GM12878 (cell line): ENCODE results near the gene TBCB. TPM values are rescaled to one million over a fixed set of nuclear protein-coding genes. Genes with fewer than 3 reads are reported as not detected.

Source experiments
- ATAC-seq: fragments of 200-7000 bp; cut with Tn5 transposase; 3 replicates; pipeline ENCODE4 v1.9.1; 2020; ENCODE audit warnings: mild to moderate bottlenecking, moderate library complexity
- BruUV-seq: library from RNA; stranded (reverse); fragments of 400-500 nt; replicated peaks from 2 replicates; lab custom pipeline; 2021; lab: Mats Ljungman, UMichigan
- CTCF ChIA-PET: fragments of 300-600 bp; sonication (Branson Sonifier 250); formaldehyde crosslinking; extraction: SDS; loops from one replicate; lab custom pipeline; 2021; ENCODE audit warnings: inconsistent platforms; lab: Yijun Ruan, JAX
- POLR2A ChIA-PET: fragments of 350-600 bp; formaldehyde crosslinking; extraction: SDS; loops from one replicate; lab custom pipeline; 2021; ENCODE audit warnings: inconsistent platforms; lab: Charles Lee
- RAD21 ChIA-PET: fragments of 300-600 bp; sonication (Branson Sonifier 250); formaldehyde crosslinking; loops from one replicate; lab custom pipeline; 2023; ENCODE audit warnings: antibody characterized with exemption; ENCODE audit not compliant: unreplicated experiment; lab: Charles Lee
- SMC1A ChIA-PET: fragments of 300-600 bp; sonication (Branson Sonifier 250); formaldehyde crosslinking; loops from one replicate; lab custom pipeline; 2023; ENCODE audit not compliant: unreplicated experiment, uncharacterized antibody; lab: Charles Lee
- DNase-seq: peaks from one replicate; pipeline ENCODE4 v3.0.0-alpha.2; 2011; ENCODE audit warnings: low read depth, low spot score
- FAIRE-seq: peaks from 3 replicates; lab custom pipeline; 2011; peaks lifted over from hg19 to GRCh38; lab: Jason Lieb, UNC
- H2AFZ ChIP-seq: 2 replicates; pipeline ENCODE4 v1.6.0; 2011; ENCODE audit warnings: low read depth, low read length, control low read depth; ENCODE audit not compliant: control insufficient read depth
- H3K27ac ChIP-seq: 2 replicates; pipeline ENCODE4 v1.5.1; 2011; ENCODE audit warnings: control low read depth; ENCODE audit not compliant: control insufficient read depth, insufficient read depth
- H3K27me3 ChIP-seq, 2 experiments: replicated peaks in 1 of 2; 2 replicates each; pipeline versions ENCODE4 v1.6.0 to v1.6.1; 2011; ENCODE audit warnings: low read length in 1 of 2; ENCODE audit not compliant: control insufficient read depth in 2 of 2, insufficient read depth in 2 of 2
- H3K36me3 ChIP-seq, 2 experiments: 2 replicates each; pipeline ENCODE4 v1.5.1; 2011; ENCODE audit warnings: low read length in 1 of 2; ENCODE audit not compliant: control insufficient read depth in 2 of 2, insufficient read depth in 2 of 2
- H3K4me1 ChIP-seq: 2 replicates; pipeline ENCODE4 v1.6.1; 2011; ENCODE audit warnings: mild to moderate bottlenecking, low read length, moderate library complexity, mixed read lengths; ENCODE audit not compliant: control insufficient read depth, insufficient read depth
- H3K4me2 ChIP-seq: 2 replicates; pipeline ENCODE4 v1.6.0; 2011; ENCODE audit warnings: control low read depth; ENCODE audit not compliant: control insufficient read depth, insufficient read depth
- H3K4me3 ChIP-seq: fragments of 200-600 bp; sonication (generic); 2 replicates; pipeline ENCODE4 v1.5.1; 2016
- H3K79me2 ChIP-seq: 2 replicates; pipeline ENCODE4 v1.6.0; 2011; ENCODE audit warnings: low read length; ENCODE audit not compliant: control insufficient read depth, insufficient read depth
- H3K9ac ChIP-seq: 2 replicates; pipeline ENCODE4 v1.8.0; 2011; ENCODE audit warnings: low read length, control low read depth, mixed read lengths; ENCODE audit not compliant: control insufficient read depth, insufficient read depth
- H3K9me3 ChIP-seq: replicated peaks from 3 replicates; pipeline ENCODE4 v1.5.1; 2011; ENCODE audit warnings: mild to moderate bottlenecking, low read length; ENCODE audit not compliant: control insufficient read depth, insufficient read depth
- H4K20me1 ChIP-seq: 2 replicates; pipeline ENCODE4 v1.6.0; 2011; ENCODE audit not compliant: control insufficient read depth, insufficient read depth
- BMI1 ChIP-seq: fragments of 450-650 bp; IDR thresholded peaks from 2 replicates; pipeline ENCODE4 v1.6.1; 2016; ENCODE audit warnings: mild to moderate bottlenecking, moderate library complexity, borderline replicate concordance
- CTCF ChIP-seq, 3 experiments: IDR thresholded peaks in 2 of 3; conservative IDR thresholded peaks in 1 of 3; 2 replicates each; pipeline ENCODE4 v1.5.1; 2011; ENCODE audit warnings: low read depth in 3 of 3, low read length in 3 of 3, mild to moderate bottlenecking in 3 of 3, control low read depth in 2 of 3, moderate library complexity in 2 of 3, inconsistent platforms in 1 of 3, mixed read lengths in 1 of 3; ENCODE audit not compliant: control insufficient read depth in 2 of 3, insufficient read depth in 1 of 3; ENCODE audit errors: extremely low read depth in 1 of 3
- E2F4 ChIP-seq: IDR thresholded peaks from 2 replicates; pipeline ENCODE4 v1.6.1; 2012; ENCODE audit warnings: low read depth, low read length, improper control_type of control experiment
- JUNB ChIP-seq: IDR thresholded peaks from 2 replicates; pipeline ENCODE4 v1.6.1; 2016; ENCODE audit warnings: antibody characterized with exemption, mild to moderate bottlenecking
- KDM1A ChIP-seq: fragments of 200-600 bp; sonication (generic); IDR thresholded peaks from 2 replicates; pipeline ENCODE4 v1.6.1; 2016; ENCODE audit warnings: borderline replicate concordance
- NFYB ChIP-seq: IDR thresholded peaks from 2 replicates; pipeline ENCODE4 v1.6.1; 2011; ENCODE audit warnings: low read depth, mild to moderate bottlenecking, low read length, improper control_type of control experiment, moderate library complexity; ENCODE audit not compliant: insufficient read depth
- NRF1 ChIP-seq: conservative IDR thresholded peaks from 2 replicates; pipeline ENCODE4 v1.6.1; 2011; ENCODE audit warnings: mild to moderate bottlenecking, low read depth, low read length, improper control_type of control experiment
- RAD51 ChIP-seq: fragments of 450-650 bp; IDR thresholded peaks from 2 replicates; pipeline ENCODE4 v1.6.1; 2016; ENCODE audit warnings: moderate library complexity, mild to moderate bottlenecking, inconsistent platforms
- RBBP5 ChIP-seq: fragments of 200-600 bp; sonication (generic); conservative IDR thresholded peaks from 2 replicates; pipeline ENCODE4 v1.6.1; 2016
- SKIL ChIP-seq: fragments of 450-650 bp; IDR thresholded peaks from 2 replicates; pipeline ENCODE4 v1.6.1; 2017; ENCODE audit warnings: mild to moderate bottlenecking, low read depth, inconsistent platforms; ENCODE audit not compliant: poor library complexity, severe bottlenecking
- SMAD5 ChIP-seq: IDR thresholded peaks from 2 replicates; pipeline ENCODE4 v1.6.1; 2016; ENCODE audit warnings: antibody characterized with exemption, low read depth
- TCF3 ChIP-seq: IDR thresholded peaks from 2 replicates; pipeline ENCODE4 v1.6.1; 2012; ENCODE audit warnings: low read depth, mild to moderate bottlenecking, low read length, borderline replicate concordance; ENCODE audit not compliant: insufficient read depth
- ZBED1 ChIP-seq: IDR thresholded peaks from 2 replicates; pipeline ENCODE4 v1.6.1; 2016; ENCODE audit warnings: borderline replicate concordance
- ZSCAN29 ChIP-seq: fragments of 450-650 bp; IDR thresholded peaks from 2 replicates; pipeline ENCODE4 v1.6.1; 2017; ENCODE audit warnings: mild to moderate bottlenecking, moderate library complexity
- WGBS: methylation state at CpG from one replicate; pipeline ENCODE4 v1.1.6; 2016; ENCODE audit warnings: low lambda C conversion rate; ENCODE audit not compliant: insufficient replicate concordance, insufficient coverage; ENCODE audit errors: missing lambda C conversion rate; 5-methylcytosine and 5-hydroxymethylcytosine counted together
- in situ Hi-C: fragments of 300-500 bp; cut with MboI; formaldehyde crosslinking; loops from 9 replicates; pipeline ENCODE4 v1.14.3; 2018; ENCODE audit warnings: mixed read lengths
- intact Hi-C: fragments of 100-400 bp; cut with micrococcal nuclease; formaldehyde crosslinking; loops from one replicate; pipeline ENCODE4 v1.14.2; 2022; ENCODE audit not compliant: unreplicated experiment
- polyA plus RNA-seq, 11 experiments: library from polyadenylated mRNA; depleted of rRNA in 4 of 11; unstranded in 6 of 11; stranded (reverse) in 5 of 11; fragments of >200 nt; fragmentation: Nextera tagmentation in 4 of 11; fragmentation: Illumina TruSeq in 1 of 11; extraction: Ambion mirVana in 4 of 11; extraction: Trizol in 1 of 11; gene quantifications; 1 replicate in 1 of 11; 2 replicates in 10 of 11; pipeline versions ENCODE4 v1.2.1 to v1.2.3, GENCODE V29; 2011 to 2016; ENCODE audit warnings: inconsistent platforms in 2 of 11, missing spikeins in 2 of 11, low read depth in 1 of 11
- total RNA-seq, 4 experiments: library from RNA; depleted of rRNA in 3 of 4; stranded (reverse); fragments of >200 nt in 3 of 4; fragmentation: Illumina TruSeq in 1 of 4; extraction: Trizol in 1 of 4; gene quantifications; 2 replicates each; pipeline versions ENCODE4 v1.2.1 to v1.2.3, GENCODE V29; 2013 to 2021
- TF ChIP-seq, protein P1 (sequence below): IDR thresholded peaks from 2 replicates; pipeline ENCODE4 v1.6.1; 2011; ENCODE audit warnings: low read depth, mild to moderate bottlenecking, low read length, moderate library complexity, borderline replicate concordance; ENCODE audit errors: extremely low read depth
- TF ChIP-seq, protein P2 (sequence below): fragments of 450-650 bp; IDR thresholded peaks from 2 replicates; pipeline ENCODE4 v1.6.1; 2017; ENCODE audit warnings: antibody characterized with exemption, mild to moderate bottlenecking, moderate library complexity

TBCB gene
- total and polyA plus RNA-seq, 10 of the 15 experiments (the other 5 are each of a cell fraction or from before 2014, with no cell fraction given), result 9.4 to 193 (median 126) TPM

DNA sequence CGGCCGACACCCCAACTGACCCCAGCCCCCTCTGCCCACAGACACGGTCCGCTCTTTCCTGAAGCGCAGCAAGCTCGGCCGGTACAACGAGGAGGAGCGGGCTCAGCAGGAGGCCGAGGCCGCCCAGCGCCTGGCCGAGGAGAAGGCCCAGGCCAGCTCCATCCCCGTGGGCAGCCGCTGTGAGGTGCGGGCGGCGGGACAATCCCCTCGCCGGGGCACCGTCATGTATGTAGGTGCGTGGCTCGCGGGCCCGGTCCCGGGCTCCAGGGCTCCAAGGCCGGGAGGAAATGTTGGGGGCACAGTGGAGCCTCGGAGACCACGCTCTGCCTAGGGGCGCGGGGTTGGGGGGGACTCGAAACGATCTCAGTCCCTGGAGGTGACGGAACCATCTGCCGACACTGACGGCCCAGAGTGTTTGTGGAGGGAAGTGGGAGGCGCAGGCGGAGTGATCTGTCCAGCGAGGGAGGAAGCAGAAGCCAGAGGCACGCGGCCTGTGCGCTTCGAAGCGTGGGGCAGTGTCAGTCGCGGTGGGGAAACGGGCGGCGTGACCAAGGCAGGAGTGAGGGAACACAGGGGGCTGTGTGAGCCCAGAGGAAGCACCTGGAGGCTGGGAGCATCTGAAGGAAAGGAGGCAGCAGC lies 6.3 kb downstream of the TBCB start:
- no peak overlapping the region for H3K4me2 ChIP-seq
- no peak for DNase-seq
- TF ChIP-seq NFYB, result no peak
- no peak for TF ChIP-seq E2F4
- TF ChIP-seq NRF1, result no peak
- TF ChIP-seq SKIL, result no peak
- TF ChIP-seq KDM1A, result no peak
- no peak for TF ChIP-seq CTCF (IDR thresholded peaks at IDR 0.05 in 2 of 3, conservative IDR thresholded peaks at IDR 0.05 in 1 of 3; ENCODE audit: control insufficient read depth in 2 of 3, extremely low read depth in 1 of 3, insufficient read depth in 1 of 3, low read depth in 3 of 3, low read length in 3 of 3)
- no peak for TF ChIP-seq ZBED1
- no peak for TF ChIP-seq JUNB
- TF ChIP-seq, protein P1, sequence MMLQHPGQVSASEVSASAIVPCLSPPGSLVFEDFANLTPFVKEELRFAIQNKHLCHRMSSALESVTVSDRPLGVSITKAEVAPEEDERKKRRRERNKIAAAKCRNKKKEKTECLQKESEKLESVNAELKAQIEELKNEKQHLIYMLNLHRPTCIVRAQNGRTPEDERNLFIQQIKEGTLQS, result no peak
- no peak for TF ChIP-seq BMI1
- TF ChIP-seq, protein P2, sequence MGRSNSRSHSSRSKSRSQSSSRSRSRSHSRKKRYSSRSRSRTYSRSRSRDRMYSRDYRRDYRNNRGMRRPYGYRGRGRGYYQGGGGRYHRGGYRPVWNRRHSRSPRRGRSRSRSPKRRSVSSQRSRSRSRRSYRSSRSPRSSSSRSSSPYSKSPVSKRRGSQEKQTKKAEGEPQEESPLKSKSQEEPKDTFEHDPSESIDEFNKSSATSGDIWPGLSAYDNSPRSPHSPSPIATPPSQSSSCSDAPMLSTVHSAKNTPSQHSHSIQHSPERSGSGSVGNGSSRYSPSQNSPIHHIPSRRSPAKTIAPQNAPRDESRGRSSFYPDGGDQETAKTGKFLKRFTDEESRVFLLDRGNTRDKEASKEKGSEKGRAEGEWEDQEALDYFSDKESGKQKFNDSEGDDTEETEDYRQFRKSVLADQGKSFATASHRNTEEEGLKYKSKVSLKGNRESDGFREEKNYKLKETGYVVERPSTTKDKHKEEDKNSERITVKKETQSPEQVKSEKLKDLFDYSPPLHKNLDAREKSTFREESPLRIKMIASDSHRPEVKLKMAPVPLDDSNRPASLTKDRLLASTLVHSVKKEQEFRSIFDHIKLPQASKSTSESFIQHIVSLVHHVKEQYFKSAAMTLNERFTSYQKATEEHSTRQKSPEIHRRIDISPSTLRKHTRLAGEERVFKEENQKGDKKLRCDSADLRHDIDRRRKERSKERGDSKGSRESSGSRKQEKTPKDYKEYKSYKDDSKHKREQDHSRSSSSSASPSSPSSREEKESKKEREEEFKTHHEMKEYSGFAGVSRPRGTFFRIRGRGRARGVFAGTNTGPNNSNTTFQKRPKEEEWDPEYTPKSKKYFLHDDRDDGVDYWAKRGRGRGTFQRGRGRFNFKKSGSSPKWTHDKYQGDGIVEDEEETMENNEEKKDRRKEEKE, result no peak
- TF ChIP-seq RAD51, result no peak
- no peak for TF ChIP-seq RBBP5
- TF ChIP-seq TCF3, result no peak
- no peak for TF ChIP-seq SMAD5
- no peak for TF ChIP-seq ZSCAN29
- no peaks in the 10 kb centered on the region for H3K9me3 ChIP-seq
- ChIA-PET POLR2A (no interaction called here), SMC1A (no interaction called here), CTCF (no interaction called here), RAD21 (no interaction called here)
- 99% methylated on average over 41 of the region's 49 CpGs for WGBS
- peaks cover 6% of the 10 kb centered on the region for H3K4me1 ChIP-seq
- ATAC-seq, result no peak
- FAIRE-seq, result no peak
- peaks cover 7% of the 10 kb centered on the region in 2 experiments for H3K36me3 ChIP-seq
- no peak overlapping the region for H3K9ac ChIP-seq
- H3K79me2 ChIP-seq, result peaks cover 4% of the 10 kb centered on the region; the same call in 1 of the 2 replicates
- H2AFZ ChIP-seq, result no peak overlapping the region
- no peaks in the 10 kb centered on the region for H3K27me3 ChIP-seq
- intact Hi-C loops, result loop anchor here (10.0 kb wide), 1 partner anchor 1093 kb away; the partner anchor contains the start of genes ZNF383 and ZNF585B
- BruUV-seq, result no TSS peak
- in situ Hi-C loops, result loop anchor here (10.0 kb wide), 1 partner anchor 973 kb away; no protein-coding TSS in a partner anchor
- no peak overlapping the region for H3K4me3 ChIP-seq
- no peaks in the 10 kb centered on the region for H4K20me1 ChIP-seq
- H3K27ac ChIP-seq, result no peak overlapping the region
